IPS-18a (cell line): ENCODE data around the gene CTRB2.

Source experiments
- H3K27ac ChIP-seq: one replicate; pipeline ENCODE4 v1.5.1; 2013; ENCODE audit warnings: low read length
- H3K27me3 ChIP-seq: one replicate; pipeline ENCODE4 v1.6.1; 2013; ENCODE audit warnings: mild to moderate bottlenecking, low read length; ENCODE audit not compliant: control insufficient read depth, insufficient read depth
- H3K36me3 ChIP-seq: one replicate; pipeline ENCODE4 v1.6.1; 2013; ENCODE audit warnings: low read depth, low read length; ENCODE audit not compliant: control insufficient read depth
- H3K4me1 ChIP-seq: one replicate; pipeline ENCODE4 v1.6.1; 2013; ENCODE audit warnings: low read depth, low read length; ENCODE audit not compliant: control insufficient read depth
- H3K4me3 ChIP-seq: one replicate; pipeline ENCODE4 v1.5.1; 2013; ENCODE audit warnings: low read length
- H3K9ac ChIP-seq: one replicate; pipeline ENCODE4 v1.6.1; 2013; ENCODE audit warnings: mild to moderate bottlenecking, low read length, moderate library complexity
- H3K9me3 ChIP-seq: one replicate; pipeline ENCODE4 v1.6.1; 2013; ENCODE audit warnings: low read depth, low read length; ENCODE audit not compliant: control insufficient read depth

Gene CTRB2

GRCh38 chr16:75231570-75231969, 24.6 kb upstream of the CTRB2 start:
- no peaks in the 10 kb centered on the region for H3K27me3 ChIP-seq
- H3K4me1 ChIP-seq, result no peaks in the 10 kb centered on the region
- H3K9ac ChIP-seq, result no peak overlapping the region
- H3K36me3 ChIP-seq, result peaks cover 47% of the 10 kb centered on the region
- no peak overlapping the region for H3K27ac ChIP-seq
- H3K4me3 ChIP-seq, result no peak overlapping the region
- no peaks in the 10 kb centered on the region for H3K9me3 ChIP-seq

GRCh38 chr16:75230471-75231110, 23.6 kb upstream of the CTRB2 start:
- no peaks in the 10 kb centered on the region for H3K27me3 ChIP-seq
- H3K4me1 ChIP-seq, result no peaks in the 10 kb centered on the region
- H3K27ac ChIP-seq, result no peak overlapping the region
- H3K36me3 ChIP-seq, result peaks cover 43% of the 10 kb centered on the region
- no peaks in the 10 kb centered on the region for H3K9me3 ChIP-seq
- H3K9ac ChIP-seq, result no peak overlapping the region
- H3K4me3 ChIP-seq, result no peak overlapping the region

- Histone ChIP-seq H3K9ac (no peak overlapping the region), H3K9me3 (no peaks in the 10 kb centered on the region), H3K4me1 (no peaks in the 10 kb centered on the region), H3K36me3 (peaks cover 36% of the 10 kb centered on the region), H3K27ac (no peak overlapping the region), H3K4me3 (no peak overlapping the region), H3K27me3 (no peaks in the 10 kb centered on the region)
Observed at GRCh38 chr16:75229172-75230031, 22.4 kb upstream of the CTRB2 start.

- peaks cover 30% of the 10 kb centered on the region for H3K36me3 ChIP-seq
- H3K27ac ChIP-seq, result no peak overlapping the region
- no peak overlapping the region for H3K4me3 ChIP-seq
- H3K9me3 ChIP-seq, result no peaks in the 10 kb centered on the region
- H3K9ac ChIP-seq, result no peak overlapping the region
- H3K4me1 ChIP-seq, result no peaks in the 10 kb centered on the region
- no peaks in the 10 kb centered on the region for H3K27me3 ChIP-seq
Observed at GRCh38 chr16:75228143-75228976, 21.4 kb upstream of the CTRB2 start.

- Histone ChIP-seq H3K4me3 (no peak overlapping the region), H3K27ac (no peak overlapping the region), H3K4me1 (no peaks in the 10 kb centered on the region), H3K36me3 (peaks cover 22% of the 10 kb centered on the region), H3K9me3 (no peaks in the 10 kb centered on the region), H3K27me3 (no peaks in the 10 kb centered on the region), H3K9ac (no peak overlapping the region)
Observed at GRCh38 chr16:75227361-75228142, 20.6 kb upstream of the CTRB2 start.

- Histone ChIP-seq H3K4me3 (no peak overlapping the region), H3K9me3 (no peaks in the 10 kb centered on the region), H3K27ac (no peak overlapping the region), H3K9ac (no peak overlapping the region), H3K4me1 (no peaks in the 10 kb centered on the region), H3K36me3 (peaks cover 18% of the 10 kb centered on the region), H3K27me3 (no peaks in the 10 kb centered on the region)
Observed at GRCh38 chr16:75226550-75227360, 19.8 kb upstream of the CTRB2 start.

GRCh38 chr16:75225678-75226515, 18.9 kb upstream of the CTRB2 start:
- Histone ChIP-seq H3K36me3 (peaks cover 12% of the 10 kb centered on the region), H3K9me3 (no peaks in the 10 kb centered on the region), H3K27ac (no peak overlapping the region), H3K27me3 (no peaks in the 10 kb centered on the region), H3K4me3 (no peak overlapping the region), H3K9ac (no peak overlapping the region), H3K4me1 (no peaks in the 10 kb centered on the region)

- Histone ChIP-seq H3K9me3 (no peaks in the 10 kb centered on the region), H3K27me3 (no peaks in the 10 kb centered on the region), H3K36me3 (peaks cover 7% of the 10 kb centered on the region), H3K4me1 (no peaks in the 10 kb centered on the region), H3K27ac (no peak overlapping the region), H3K4me3 (no peak overlapping the region), H3K9ac (no peak overlapping the region)
Observed at GRCh38 chr16:75225092-75225491, 18.1 kb upstream of the CTRB2 start.

GRCh38 chr16:75224306-75225082, 17.5 kb upstream of the CTRB2 start:
- no peak overlapping the region for H3K27ac ChIP-seq
- no peaks in the 10 kb centered on the region for H3K9me3 ChIP-seq
- peaks cover 1% of the 10 kb centered on the region for H3K36me3 ChIP-seq
- H3K4me3 ChIP-seq, result no peak overlapping the region
- no peaks in the 10 kb centered on the region for H3K27me3 ChIP-seq
- no peak overlapping the region for H3K9ac ChIP-seq
- no peaks in the 10 kb centered on the region for H3K4me1 ChIP-seq
